ENCODE results near the gene TBC1D22B. TPM values are rescaled to one million over a fixed set of nuclear protein-coding genes. Genes with fewer than 3 reads are reported as not detected.

Gene TBC1D22B
- total and polyA plus RNA-seq, 9 of the 15 experiments (the other 6 are each of a cell fraction or from before 2014, with no cell fraction given), result 4.8 to 24.2 (median 13.5) TPM

- TF ChIP-seq MGA (IDR thresholded peaks at IDR 0.05) (no peak), ATF7 (IDR thresholded peaks at IDR 0.05) (no peak), RNF219 (CRISPR knock-in tag; IDR thresholded peaks at IDR 0.05) (no peak), ARID2 (IDR thresholded peaks at IDR 0.05) (no peak), EHMT2 (IDR thresholded peaks at IDR 0.05) (no peak)
Measured at GRCh38 chr6:37269105-37269504, 11.5 kb downstream of the TBC1D22B start (continued).
